SK-N-SH (cell line): ENCODE results near the gene MED15. TPM values are rescaled to one million over a fixed set of nuclear protein-coding genes. Genes with fewer than 3 reads are reported as not detected.

Source experiments
- CTCF ChIA-PET: fragments of 300-600, 350-600 bp; formaldehyde crosslinking; extraction: SDS; loops from one replicate; lab custom pipeline; 2021; lab: Yijun Ruan, JAX
- POLR2A ChIA-PET: fragments of 350-600 bp; sonication (Branson Sonifier 250); formaldehyde crosslinking; extraction: SDS; loops from one replicate; lab custom pipeline; 2020; ENCODE audit warnings: antibody characterized with exemption, inconsistent platforms; lab: Yijun Ruan, JAX
- DNase-seq: peaks from one replicate; pipeline ENCODE4 v3.0.0; 2012
- H2AFZ ChIP-seq: fragments of 200-600 bp; sonication (generic); 2 replicates; pipeline ENCODE4 v1.8.1; 2016; ENCODE audit warnings: antibody characterized with exemption, mild to moderate bottlenecking, low read depth
- H3F3A ChIP-seq: fragments of 200-600 bp; sonication (generic); replicated peaks from 2 replicates; pipeline ENCODE3; 2016; ENCODE audit warnings: antibody characterized with exemption, mild to moderate bottlenecking; ENCODE audit not compliant: insufficient read depth
- H3K27ac ChIP-seq, 2 experiments: fragments of 200-500 bp in 1 of 2; fragments of 200-600 bp in 1 of 2; sonication (Bioruptor generic) in 1 of 2; sonication (generic), shearing (Covaris generic) in 1 of 2; 2 replicates each; pipeline versions ENCODE4 v1.5.1 to v1.6.1; 2014 to 2016; ENCODE audit warnings: low read depth in 2 of 2, inconsistent platforms in 1 of 2, low read length in 1 of 2, mild to moderate bottlenecking in 1 of 2, mixed read lengths in 1 of 2
- H3K27me3 ChIP-seq: fragments of 200-600 bp; sonication (generic), shearing (Covaris generic); 2 replicates; pipeline ENCODE4 v1.6.1; 2016; ENCODE audit warnings: mixed run types; ENCODE audit not compliant: insufficient read depth
- H3K36me3 ChIP-seq, 2 experiments: fragments of 200-500 bp in 1 of 2; fragments of 200-600 bp in 1 of 2; sonication (Bioruptor generic) in 1 of 2; sonication (generic) in 1 of 2; replicated peaks in 1 of 2; 2 replicates each; pipeline versions ENCODE3 to v1.5.1; 2014 to 2016; ENCODE audit warnings: low read length in 1 of 2, mild to moderate bottlenecking in 1 of 2; ENCODE audit not compliant: insufficient read depth in 2 of 2, control insufficient read depth in 1 of 2
- H3K4me1 ChIP-seq, 2 experiments: fragments of 200-500 bp in 1 of 2; fragments of 200-600 bp in 1 of 2; sonication (Bioruptor generic) in 1 of 2; sonication (generic), shearing (Covaris generic) in 1 of 2; 2 replicates each; pipeline versions ENCODE4 v1.5.1 to v1.6.1; 2014 to 2016; ENCODE audit warnings: low read depth in 1 of 2, low read length in 1 of 2, mixed run types in 1 of 2; ENCODE audit not compliant: insufficient read depth in 2 of 2, control insufficient read depth in 1 of 2
- H3K4me2 ChIP-seq: fragments of 200-600 bp; sonication (generic), shearing (Covaris generic); 2 replicates; pipeline ENCODE4 v1.6.1; 2017; ENCODE audit warnings: mixed run types
- H3K4me3 ChIP-seq, 2 experiments: fragments of 200-500 bp in 1 of 2; fragments of 200-600 bp in 1 of 2; sonication (Bioruptor generic) in 1 of 2; sonication (generic), shearing (Covaris generic) in 1 of 2; 2 replicates each; pipeline versions ENCODE4 v1.5.1 to v1.8.1; 2014 to 2016; ENCODE audit warnings: low read depth in 2 of 2, inconsistent platforms in 1 of 2, low read length in 1 of 2, mild to moderate bottlenecking in 1 of 2, mixed read lengths in 1 of 2, moderate library complexity in 1 of 2
- H3K79me2 ChIP-seq: fragments of 200-600 bp; sonication (generic); 2 replicates; pipeline ENCODE4 v1.8.1; 2017; ENCODE audit warnings: mild to moderate bottlenecking; ENCODE audit not compliant: insufficient read depth
- H3K9ac ChIP-seq: fragments of 200-600 bp; sonication (generic); 2 replicates; pipeline ENCODE4 v1.6.1; 2017; ENCODE audit warnings: mixed run types
- H3K9me2 ChIP-seq: fragments of 200-600 bp; sonication (generic); 2 replicates; pipeline ENCODE4 v1.6.1; 2017; ENCODE audit warnings: mixed run types
- H3K9me3 ChIP-seq: fragments of 200-600 bp; sonication (generic); 2 replicates; pipeline ENCODE4 v1.6.1; 2017; ENCODE audit warnings: mixed run types, mild to moderate bottlenecking, moderate library complexity
- H4K20me1 ChIP-seq: fragments of 200-600 bp; sonication (generic); 2 replicates; pipeline ENCODE4 v1.6.1; 2017; ENCODE audit warnings: mild to moderate bottlenecking, mixed run types; ENCODE audit not compliant: insufficient read depth
- CHD2 ChIP-seq: fragments of 150-350 bp; IDR thresholded peaks from 2 replicates; pipeline ENCODE4 v1.6.1; 2018; ENCODE audit warnings: low read length; ENCODE audit not compliant: partially characterized antibody
- ELF1 ChIP-seq: IDR thresholded peaks from 2 replicates; pipeline ENCODE4 v1.4.0; 2012
- FOSL2 ChIP-seq: IDR thresholded peaks from 2 replicates; pipeline ENCODE4 v1.4.0; 2012; ENCODE audit warnings: low read depth, mild to moderate bottlenecking, moderate library complexity, borderline replicate concordance
- FOXJ3 ChIP-seq: sonication (generic); formaldehyde crosslinking; IDR thresholded peaks from 2 replicates; pipeline ENCODE4 v1.5.1; 2020; ENCODE audit warnings: mild to moderate bottlenecking, missing genetic modification reagents
- MXI1 ChIP-seq: IDR thresholded peaks from 2 replicates; pipeline ENCODE4 v1.6.1; 2012; ENCODE audit warnings: mild to moderate bottlenecking, low read depth, low read length, improper control_type of control experiment
- POLR2AphosphoS5 ChIP-seq: IDR thresholded peaks from 2 replicates; pipeline ENCODE4 v1.6.1; 2012; ENCODE audit warnings: low read depth, low read length
- RAD21 ChIP-seq: IDR thresholded peaks from 2 replicates; pipeline ENCODE4 v1.6.1; 2012; ENCODE audit warnings: mild to moderate bottlenecking, low read length
- REST ChIP-seq: IDR thresholded peaks from 2 replicates; pipeline ENCODE4 v1.6.1; 2012; ENCODE audit warnings: mild to moderate bottlenecking, low read depth, low read length, moderate library complexity
- RXRA ChIP-seq: IDR thresholded peaks from 2 replicates; pipeline ENCODE4 v1.4.0; 2012; ENCODE audit warnings: low read depth, mild to moderate bottlenecking, borderline replicate concordance
- TCF12 ChIP-seq: IDR thresholded peaks from 2 replicates; pipeline ENCODE4 v1.4.0; 2012
- TEAD4 ChIP-seq: IDR thresholded peaks from 2 replicates; pipeline ENCODE4 v1.4.0; 2012; ENCODE audit warnings: mild to moderate bottlenecking, borderline replicate concordance; ENCODE audit not compliant: insufficient read depth
- ZBTB33 ChIP-seq: IDR thresholded peaks from 2 replicates; pipeline ENCODE4 v1.4.0; 2012; ENCODE audit warnings: low read depth, borderline replicate concordance
- WGBS: methylation state at CpG from one replicate; pipeline ENCODE4 v1.1.6; 2017; ENCODE audit warnings: low lambda C conversion rate; 5-methylcytosine and 5-hydroxymethylcytosine counted together
- polyA plus RNA-seq, 3 experiments: library from polyadenylated mRNA; depleted of rRNA; stranded (reverse); fragments of >200 nt; gene quantifications; 2 replicates each; pipeline ENCODE4 v1.2.3, GENCODE V29; 2012
- TF ChIP-seq, protein P1 (sequence below): fragments of 150-350 bp; IDR thresholded peaks from 2 replicates; pipeline ENCODE4 v1.6.1; 2017; ENCODE audit warnings: antibody characterized with exemption, low read length, low read depth, borderline replicate concordance
- TF ChIP-seq, protein P2 (sequence below): IDR thresholded peaks from 2 replicates; pipeline ENCODE4; 2012
- TF ChIP-seq, protein P3 (sequence below): IDR thresholded peaks from 2 replicates; pipeline ENCODE4 v1.4.0; 2012; ENCODE audit warnings: low read depth, borderline replicate concordance
- TF ChIP-seq, protein P4 (sequence below): fragments of 150-350 bp; IDR thresholded peaks from 2 replicates; pipeline ENCODE4 v1.6.1; 2016; ENCODE audit warnings: mild to moderate bottlenecking, low read depth, low read length

Gene MED15
- polyA plus RNA-seq, 1 of the 3 experiments (the other 2 are of a cell fraction) = 45.1 TPM

DNA sequence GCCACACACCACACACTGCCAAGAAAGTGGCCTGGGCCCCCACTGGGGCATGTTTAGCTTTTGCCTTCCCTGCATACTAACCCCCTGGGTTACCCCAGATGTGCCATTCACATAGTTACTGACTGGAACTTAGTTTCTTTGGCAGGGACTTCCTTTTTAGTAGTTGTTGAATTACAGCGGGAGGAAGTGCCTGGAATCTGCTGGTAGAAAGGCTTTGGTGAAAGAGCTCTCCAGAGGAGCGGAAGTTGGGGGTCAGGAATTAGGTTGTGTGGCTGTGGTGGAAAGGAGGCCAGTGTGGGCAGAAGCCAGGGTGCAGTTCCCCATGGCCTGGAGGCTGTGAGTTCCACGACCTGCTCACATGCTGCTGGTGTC, 69.0 kb downstream of the MED15 start:
- no peak for DNase-seq
- ChIA-PET POLR2A (no interaction called here), CTCF (interaction anchor here (16.6 kb wide), 1 partner anchor 10 kb away, joined by 180 read pairs; no protein-coding TSS in a partner anchor)
- Histone ChIP-seq H3K27me3 (no peaks in the 10 kb centered on the region), H3F3A (no peaks in the 10 kb centered on the region), H3K4me2 (no peak overlapping the region), H3K9ac (no peak overlapping the region), H3K4me1 (peaks cover 0 to 16% of the 10 kb centered on the region in 2 experiments; a peak in 1 of 4 replicates), H3K9me3 (no peaks in the 10 kb centered on the region), H3K36me3 (peaks cover 48 to 91% of the 10 kb centered on the region in 2 experiments), H3K27ac (no peak overlapping the region; a peak in 1 of 4 replicates), H3K9me2 (no peaks in the 10 kb centered on the region), H2AFZ (no peak overlapping the region), H3K4me3 (no peak overlapping the region), H4K20me1 (peaks cover 46% of the 10 kb centered on the region), H3K79me2 (peaks cover 75% of the 10 kb centered on the region)
- TF ChIP-seq, protein P1, sequence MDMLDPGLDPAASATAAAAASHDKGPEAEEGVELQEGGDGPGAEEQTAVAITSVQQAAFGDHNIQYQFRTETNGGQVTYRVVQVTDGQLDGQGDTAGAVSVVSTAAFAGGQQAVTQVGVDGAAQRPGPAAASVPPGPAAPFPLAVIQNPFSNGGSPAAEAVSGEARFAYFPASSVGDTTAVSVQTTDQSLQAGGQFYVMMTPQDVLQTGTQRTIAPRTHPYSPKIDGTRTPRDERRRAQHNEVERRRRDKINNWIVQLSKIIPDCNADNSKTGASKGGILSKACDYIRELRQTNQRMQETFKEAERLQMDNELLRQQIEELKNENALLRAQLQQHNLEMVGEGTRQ = no peak
- no peak for TF ChIP-seq RXRA
- TF ChIP-seq FOSL2 = no peak
- TF ChIP-seq ZBTB33 = no peak
- TF ChIP-seq, protein P2, sequence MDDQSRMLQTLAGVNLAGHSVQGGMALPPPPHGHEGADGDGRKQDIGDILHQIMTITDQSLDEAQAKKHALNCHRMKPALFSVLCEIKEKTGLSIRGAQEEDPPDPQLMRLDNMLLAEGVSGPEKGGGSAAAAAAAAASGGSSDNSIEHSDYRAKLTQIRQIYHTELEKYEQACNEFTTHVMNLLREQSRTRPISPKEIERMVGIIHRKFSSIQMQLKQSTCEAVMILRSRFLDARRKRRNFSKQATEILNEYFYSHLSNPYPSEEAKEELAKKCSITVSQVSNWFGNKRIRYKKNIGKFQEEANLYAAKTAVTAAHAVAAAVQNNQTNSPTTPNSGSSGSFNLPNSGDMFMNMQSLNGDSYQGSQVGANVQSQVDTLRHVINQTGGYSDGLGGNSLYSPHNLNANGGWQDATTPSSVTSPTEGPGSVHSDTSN = no peak
- TF ChIP-seq TEAD4 = no peak
- TF ChIP-seq, protein P3, sequence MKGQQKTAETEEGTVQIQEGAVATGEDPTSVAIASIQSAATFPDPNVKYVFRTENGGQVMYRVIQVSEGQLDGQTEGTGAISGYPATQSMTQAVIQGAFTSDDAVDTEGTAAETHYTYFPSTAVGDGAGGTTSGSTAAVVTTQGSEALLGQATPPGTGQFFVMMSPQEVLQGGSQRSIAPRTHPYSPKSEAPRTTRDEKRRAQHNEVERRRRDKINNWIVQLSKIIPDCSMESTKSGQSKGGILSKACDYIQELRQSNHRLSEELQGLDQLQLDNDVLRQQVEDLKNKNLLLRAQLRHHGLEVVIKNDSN = no peak
- TF ChIP-seq MXI1 = no peak
- no peak for TF ChIP-seq FOXJ3
- TF ChIP-seq ELF1 = no peak
- no peak for TF ChIP-seq POLR2AphosphoS5
- 93% methylated on average over 3 of the region's 3 CpGs for WGBS

DNA sequence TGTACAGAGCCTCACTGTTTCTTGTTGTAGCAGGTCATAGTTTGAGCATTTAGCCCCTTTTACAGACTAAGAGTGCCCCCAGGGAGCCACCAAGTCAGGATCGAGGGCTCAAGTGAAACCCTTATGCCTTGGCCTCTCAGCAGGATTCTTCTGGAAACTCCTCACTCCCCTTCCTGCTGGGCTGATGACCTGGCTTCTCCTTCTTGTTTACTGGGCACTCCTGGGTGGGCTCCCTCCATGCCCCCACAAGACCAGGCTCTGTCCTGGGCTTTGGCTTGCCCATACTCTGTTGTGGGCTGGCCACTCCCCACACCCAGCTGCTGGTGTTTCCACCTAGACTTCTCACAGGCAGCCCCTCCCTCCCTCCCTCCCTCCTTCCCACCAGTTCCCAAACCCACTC, 69.6 kb downstream of the MED15 start:
- Histone ChIP-seq H3K9ac (no peak overlapping the region), H3K36me3 (peaks cover 42 to 90% of the 10 kb centered on the region in 2 experiments), H3K79me2 (peaks cover 69% of the 10 kb centered on the region), H3K4me3 (no peak overlapping the region), H3K4me1 (peaks cover 0 to 22% of the 10 kb centered on the region in 2 experiments; a peak in 1 of 4 replicates), H3K27me3 (no peaks in the 10 kb centered on the region), H3K9me3 (no peaks in the 10 kb centered on the region), H2AFZ (no peak overlapping the region), H4K20me1 (peaks cover 45% of the 10 kb centered on the region), H3K27ac (no peak overlapping the region; a peak in 1 of 4 replicates), H3K9me2 (no peaks in the 10 kb centered on the region), H3F3A (no peaks in the 10 kb centered on the region), H3K4me2 (no peak overlapping the region)
- CTCF ChIA-PET = interaction anchor here (16.6 kb wide), 1 partner anchor 11 kb away, joined by 180 read pairs; no protein-coding TSS in a partner anchor
- 100% methylated on average over 1 of the region's 1 CpG for WGBS
- POLR2A ChIA-PET = no interaction called here
- DNase-seq = no peak
- no peak for TF ChIP-seq TCF12
- TF ChIP-seq REST = no peak
- TF ChIP-seq, protein P1 = no peak
- TF ChIP-seq RAD21 = no peak
- TF ChIP-seq, protein P4, sequence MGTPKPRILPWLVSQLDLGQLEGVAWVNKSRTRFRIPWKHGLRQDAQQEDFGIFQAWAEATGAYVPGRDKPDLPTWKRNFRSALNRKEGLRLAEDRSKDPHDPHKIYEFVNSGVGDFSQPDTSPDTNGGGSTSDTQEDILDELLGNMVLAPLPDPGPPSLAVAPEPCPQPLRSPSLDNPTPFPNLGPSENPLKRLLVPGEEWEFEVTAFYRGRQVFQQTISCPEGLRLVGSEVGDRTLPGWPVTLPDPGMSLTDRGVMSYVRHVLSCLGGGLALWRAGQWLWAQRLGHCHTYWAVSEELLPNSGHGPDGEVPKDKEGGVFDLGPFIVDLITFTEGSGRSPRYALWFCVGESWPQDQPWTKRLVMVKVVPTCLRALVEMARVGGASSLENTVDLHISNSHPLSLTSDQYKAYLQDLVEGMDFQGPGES = no peak
- no peak for TF ChIP-seq FOSL2
- no peak for TF ChIP-seq ELF1
- TF ChIP-seq CHD2 = no peak
- TF ChIP-seq TEAD4 = no peak
- no peak for TF ChIP-seq MXI1
